Stimulated activated CD8-positive, alpha-beta memory T cell treated with anti-CD3 and anti-CD28 coated beads, Interleukin-15, amount 100 ng/mL, for 48 hours (primary cell): ENCODE measurements around the gene ZNF236.

Experiments used
- DNase-seq, 2 donors: peaks; one replicate each; pipeline ENCODE4 v3.0.0-alpha.2; 2020; ENCODE audit warnings: low read depth in 2 of 2

Gene ZNF236

GRCh38 chr18:76972846-76973519, 150.6 kb downstream of the ZNF236 start:
- no peak for DNase-seq

- DNase-seq, result no peak
These were observed 151.3 kb downstream of the ZNF236 start for GRCh38 chr18:76973520-76974266.

GRCh38 chr18:76974386-76974785, 152.0 kb downstream of the ZNF236 start:
- no peak for DNase-seq

GRCh38 chr18:76975577-76976110, 153.3 kb downstream of the ZNF236 start:
- no peak for DNase-seq

- no peak for DNase-seq
These were observed 154.8 kb downstream of the ZNF236 start for GRCh38 chr18:76977108-76977621.

- DNase-seq, result no peak
These were observed 155.4 kb downstream of the ZNF236 start for GRCh38 chr18:76977684-76978232.

GRCh38 chr18:76978616-76979015, 156.3 kb downstream of the ZNF236 start:
- no peak for DNase-seq

GRCh38 chr18:76979111-76979751, 156.9 kb downstream of the ZNF236 start:
- DNase-seq, result no peak

GRCh38 chr18:76979906-76980305, 157.5 kb downstream of the ZNF236 start:
- no peak for DNase-seq

- no peak for DNase-seq
These were observed 158.5 kb downstream of the ZNF236 start for GRCh38 chr18:76980663-76981395.

GRCh38 chr18:76981396-76981968, 159.1 kb downstream of the ZNF236 start:
- no peak for DNase-seq

GRCh38 chr18:76982038-76982437, 159.7 kb downstream of the ZNF236 start:
- DNase-seq, result no peak

GRCh38 chr18:76982841-76983583, 160.7 kb downstream of the ZNF236 start:
- DNase-seq, result peak; percentile 78 to 84

- DNase-seq, result no peak
These were observed 161.3 kb downstream of the ZNF236 start for GRCh38 chr18:76983613-76984051.

GRCh38 chr18:76984193-76985155, 162.1 kb downstream of the ZNF236 start:
- DNase-seq, result no peak

GRCh38 chr18:76985156-76985950, 163.0 kb downstream of the ZNF236 start:
- no peak for DNase-seq

- DNase-seq, result no peak
These were observed 163.5 kb downstream of the ZNF236 start for GRCh38 chr18:76985951-76986236.

GRCh38 chr18:76986406-76986805, 164.0 kb downstream of the ZNF236 start:
- no peak for DNase-seq
